ENCODE data around the gene CDH8. TPM values are rescaled to one million over a fixed set of nuclear protein-coding genes. Genes with fewer than 3 reads are reported as not detected.

Gene CDH8
- total RNA-seq, 1 experiment from 2014 or later = 2.5 TPM

GRCh38 chr16:61836804-61837393, 199.3 kb downstream of the CDH8 start:
- CTCF ChIA-PET = no interaction called here
- H3K36me3 ChIP-seq (ENCODE audit: control insufficient read depth in 1 of 2, insufficient read depth in 2 of 2, low read length in 2 of 2) = no peaks in the 10 kb centered on the region
- RAD21 ChIA-PET (ENCODE audit: low non-redundant PET in 1 of 2, low total read pairs in 2 of 2, uncharacterized antibody in 2 of 2, unreplicated experiment in 2 of 2) = no interaction called here
- H2AFZ ChIP-seq (ENCODE audit: low read depth, low read length, poor library complexity, severe bottlenecking) = no peak overlapping the region
- ATAC-seq (no peak), DNase-seq (ENCODE audit: low read depth, low spot score) (no peak)
- peaks cover 8 to 23% of the 10 kb centered on the region in 2 experiments; a peak in 2 of 4 replicates for H3K9me3 ChIP-seq (ENCODE audit: control insufficient read depth in 1 of 2, insufficient read depth in 1 of 2, low read depth in 1 of 2, low read length in 2 of 2)
- POLR2A ChIA-PET = no interaction called here
- no peak for TF ChIP-seq CEBPB (IDR thresholded peaks at IDR 0.05; ENCODE audit: low read depth)
- no peak for TF ChIP-seq EGR1 (IDR thresholded peaks at IDR 0.05; ENCODE audit: low read depth)
- no peak for TF ChIP-seq POLR2AphosphoS5 (IDR thresholded peaks at IDR 0.05; ENCODE audit: low read depth, low read length)
- TF ChIP-seq, protein P1, sequence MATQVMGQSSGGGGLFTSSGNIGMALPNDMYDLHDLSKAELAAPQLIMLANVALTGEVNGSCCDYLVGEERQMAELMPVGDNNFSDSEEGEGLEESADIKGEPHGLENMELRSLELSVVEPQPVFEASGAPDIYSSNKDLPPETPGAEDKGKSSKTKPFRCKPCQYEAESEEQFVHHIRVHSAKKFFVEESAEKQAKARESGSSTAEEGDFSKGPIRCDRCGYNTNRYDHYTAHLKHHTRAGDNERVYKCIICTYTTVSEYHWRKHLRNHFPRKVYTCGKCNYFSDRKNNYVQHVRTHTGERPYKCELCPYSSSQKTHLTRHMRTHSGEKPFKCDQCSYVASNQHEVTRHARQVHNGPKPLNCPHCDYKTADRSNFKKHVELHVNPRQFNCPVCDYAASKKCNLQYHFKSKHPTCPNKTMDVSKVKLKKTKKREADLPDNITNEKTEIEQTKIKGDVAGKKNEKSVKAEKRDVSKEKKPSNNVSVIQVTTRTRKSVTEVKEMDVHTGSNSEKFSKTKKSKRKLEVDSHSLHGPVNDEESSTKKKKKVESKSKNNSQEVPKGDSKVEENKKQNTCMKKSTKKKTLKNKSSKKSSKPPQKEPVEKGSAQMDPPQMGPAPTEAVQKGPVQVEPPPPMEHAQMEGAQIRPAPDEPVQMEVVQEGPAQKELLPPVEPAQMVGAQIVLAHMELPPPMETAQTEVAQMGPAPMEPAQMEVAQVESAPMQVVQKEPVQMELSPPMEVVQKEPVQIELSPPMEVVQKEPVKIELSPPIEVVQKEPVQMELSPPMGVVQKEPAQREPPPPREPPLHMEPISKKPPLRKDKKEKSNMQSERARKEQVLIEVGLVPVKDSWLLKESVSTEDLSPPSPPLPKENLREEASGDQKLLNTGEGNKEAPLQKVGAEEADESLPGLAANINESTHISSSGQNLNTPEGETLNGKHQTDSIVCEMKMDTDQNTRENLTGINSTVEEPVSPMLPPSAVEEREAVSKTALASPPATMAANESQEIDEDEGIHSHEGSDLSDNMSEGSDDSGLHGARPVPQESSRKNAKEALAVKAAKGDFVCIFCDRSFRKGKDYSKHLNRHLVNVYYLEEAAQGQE (IDR thresholded peaks at IDR 0.05; ENCODE audit: low read depth) = no peak
- no peak for TF ChIP-seq SP1 (IDR thresholded peaks at IDR 0.05; ENCODE audit: low read depth)
- H3K4me1 ChIP-seq (ENCODE audit: control insufficient read depth in 1 of 2, insufficient read depth in 2 of 2, low read length in 2 of 2) = no peaks in the 10 kb centered on the region
- H3K4me2 ChIP-seq (ENCODE audit: low read length) = no peak overlapping the region
- H3K79me2 ChIP-seq (ENCODE audit: insufficient read depth, low read length) = no peaks in the 10 kb centered on the region
- no peaks in the 10 kb centered on the region for H4K20me1 ChIP-seq (ENCODE audit: insufficient read depth)
- no peaks in the 10 kb centered on the region for H3K9me2 ChIP-seq (ENCODE audit: insufficient read depth)
- no peak overlapping the region for H3K27ac ChIP-seq (ENCODE audit: low read depth, low read length)
- no peak overlapping the region for H3K9ac ChIP-seq (ENCODE audit: low read length)
- BruUV-seq (replicated peaks) = no TSS peak
- intact Hi-C loops (cut with micrococcal nuclease) = no loop called here
- no peak overlapping the region for H3K4me3 ChIP-seq (replicated peaks in 1 of 2; ENCODE audit: low read depth in 1 of 2, low read length in 2 of 2)
- no peaks in the 10 kb centered on the region for H3K27me3 ChIP-seq (ENCODE audit: insufficient read depth, low read length)

- Histone ChIP-seq H3K79me2 (ENCODE audit: insufficient read depth, low read length) (no peaks in the 10 kb centered on the region), H2AFZ (ENCODE audit: low read depth, low read length, poor library complexity, severe bottlenecking) (no peak overlapping the region), H3K36me3 (ENCODE audit: control insufficient read depth in 1 of 2, insufficient read depth in 2 of 2, low read length in 2 of 2) (no peaks in the 10 kb centered on the region), H3K4me3 (replicated peaks in 1 of 2; ENCODE audit: low read depth in 1 of 2, low read length in 2 of 2) (no peak overlapping the region), H4K20me1 (ENCODE audit: insufficient read depth) (no peaks in the 10 kb centered on the region), H3K9me3 (ENCODE audit: control insufficient read depth in 1 of 2, insufficient read depth in 1 of 2, low read depth in 1 of 2, low read length in 2 of 2) (peaks cover 12 to 15% of the 10 kb centered on the region in 2 experiments; a peak in 2 of 4 replicates), H3K27me3 (ENCODE audit: insufficient read depth, low read length) (no peaks in the 10 kb centered on the region), H3K9me2 (ENCODE audit: insufficient read depth) (no peaks in the 10 kb centered on the region), H3K27ac (ENCODE audit: low read depth, low read length) (no peak overlapping the region), H3K4me2 (ENCODE audit: low read length) (no peak overlapping the region), H3K4me1 (ENCODE audit: control insufficient read depth in 1 of 2, insufficient read depth in 2 of 2, low read length in 2 of 2) (no peaks in the 10 kb centered on the region), H3K9ac (ENCODE audit: low read length) (no peak overlapping the region)
- no TSS peak for BruUV-seq (replicated peaks)
- intact Hi-C loops (cut with micrococcal nuclease) = no loop called here
- RAD21 ChIA-PET (ENCODE audit: low non-redundant PET in 1 of 2, low total read pairs in 2 of 2, uncharacterized antibody in 2 of 2, unreplicated experiment in 2 of 2) = no interaction called here
- ATAC-seq = no peak
- DNase-seq (ENCODE audit: low read depth, low spot score) = no peak
- POLR2A ChIA-PET = no interaction called here
- TF ChIP-seq EZH2phosphoT487 (IDR thresholded peaks at IDR 0.05; ENCODE audit: borderline replicate concordance) (no peak), POLR2AphosphoS5 (IDR thresholded peaks at IDR 0.05; ENCODE audit: low read depth, low read length) (no peak), ZFX (IDR thresholded peaks at IDR 0.05) (no peak)
- TF ChIP-seq, protein P1 (IDR thresholded peaks at IDR 0.05; ENCODE audit: low read depth) = no peak
- TF ChIP-seq, protein P2, sequence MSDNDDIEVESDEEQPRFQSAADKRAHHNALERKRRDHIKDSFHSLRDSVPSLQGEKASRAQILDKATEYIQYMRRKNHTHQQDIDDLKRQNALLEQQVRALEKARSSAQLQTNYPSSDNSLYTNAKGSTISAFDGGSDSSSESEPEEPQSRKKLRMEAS (IDR thresholded peaks at IDR 0.05) = no peak
- TF ChIP-seq, protein P3, sequence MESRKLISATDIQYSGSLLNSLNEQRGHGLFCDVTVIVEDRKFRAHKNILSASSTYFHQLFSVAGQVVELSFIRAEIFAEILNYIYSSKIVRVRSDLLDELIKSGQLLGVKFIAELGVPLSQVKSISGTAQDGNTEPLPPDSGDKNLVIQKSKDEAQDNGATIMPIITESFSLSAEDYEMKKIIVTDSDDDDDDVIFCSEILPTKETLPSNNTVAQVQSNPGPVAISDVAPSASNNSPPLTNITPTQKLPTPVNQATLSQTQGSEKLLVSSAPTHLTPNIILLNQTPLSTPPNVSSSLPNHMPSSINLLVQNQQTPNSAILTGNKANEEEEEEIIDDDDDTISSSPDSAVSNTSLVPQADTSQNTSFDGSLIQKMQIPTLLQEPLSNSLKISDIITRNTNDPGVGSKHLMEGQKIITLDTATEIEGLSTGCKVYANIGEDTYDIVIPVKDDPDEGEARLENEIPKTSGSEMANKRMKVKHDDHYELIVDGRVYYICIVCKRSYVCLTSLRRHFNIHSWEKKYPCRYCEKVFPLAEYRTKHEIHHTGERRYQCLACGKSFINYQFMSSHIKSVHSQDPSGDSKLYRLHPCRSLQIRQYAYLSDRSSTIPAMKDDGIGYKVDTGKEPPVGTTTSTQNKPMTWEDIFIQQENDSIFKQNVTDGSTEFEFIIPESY (IDR thresholded peaks at IDR 0.05; ENCODE audit: extremely low read depth, insufficient replicate concordance, low read length) = no peak
- CTCF ChIA-PET = no interaction called here
Observed at GRCh38 chr16:61834082-61834481, 202.2 kb downstream of the CDH8 start.
